Sigmoid colon (tissue), 7 donors: ENCODE data around the gene IL1RAPL2. TPM values are rescaled to one million over a fixed set of nuclear protein-coding genes. Genes with fewer than 3 reads are reported as not detected.

Experiments used
- DNase-seq: peaks from one replicate; pipeline ENCODE4 v3.0.0-alpha.2; 2019
- H3K27ac ChIP-seq, 4 donors: fragments of 200-600 bp; sonication (generic); one replicate each; pipeline ENCODE4 v1.5.1; 2016 to 2019; ENCODE audit warnings: mild to moderate bottlenecking in 1 of 4
- H3K27me3 ChIP-seq, 3 donors: fragments of 200-600 bp; sonication (generic); one replicate each; pipeline ENCODE4 v1.5.1; 2019; ENCODE audit warnings: mild to moderate bottlenecking in 1 of 3
- H3K36me3 ChIP-seq, 4 donors: fragments of 200-600 bp; sonication (generic); one replicate each; pipeline ENCODE4 v1.5.1; 2016 to 2019
- H3K4me1 ChIP-seq, 4 donors: fragments of 200-600 bp; sonication (generic); one replicate each; pipeline ENCODE4 v1.5.1; 2017 to 2019
- H3K4me3 ChIP-seq, 4 donors: fragments of 200-600 bp; sonication (generic); one replicate each; pipeline ENCODE4 v1.5.1; 2017 to 2019; ENCODE audit warnings: mild to moderate bottlenecking in 2 of 4, moderate library complexity in 1 of 4
- H3K9me3 ChIP-seq, 4 donors: fragments of 200-600 bp in 3 of 4; sonication (generic) in 3 of 4; one replicate each; pipeline versions ENCODE4 v1.5.1 to v1.6.1; 2013 to 2019
- EP300 ChIP-seq, 4 donors: sonication (generic); formaldehyde crosslinking; IDR thresholded peaks; one replicate each; pipeline ENCODE4 v1.6.1; 2017; ENCODE audit warnings: antibody characterized with exemption in 4 of 4
- POLR2A ChIP-seq, 2 donors: fragments of 450-650 bp; IDR thresholded peaks; one replicate each; pipeline ENCODE4 v1.6.1; 2016; ENCODE audit warnings: antibody characterized with exemption in 2 of 2, mild to moderate bottlenecking in 2 of 2, moderate library complexity in 2 of 2
- POLR2AphosphoS5 ChIP-seq, 4 donors: sonication (generic); formaldehyde crosslinking; IDR thresholded peaks; one replicate each; pipeline ENCODE4 v1.6.1; 2017; ENCODE audit warnings: antibody characterized with exemption in 4 of 4
- WGBS, 2 donors: extraction: QIAGEN DNeasy Blood & Tissue Kit; methylation state at CpG; one replicate each; pipeline ENCODE4 v1.1.7; 2013; 5-methylcytosine and 5-hydroxymethylcytosine counted together
- intact Hi-C: fragments of 100-400 bp; cut with DNase I; formaldehyde crosslinking; loops from one replicate; pipeline ENCODE4 v1.15.1; 2023
- polyA plus RNA-seq, 3 donors: library from polyadenylated mRNA; stranded (reverse); fragments of 200-250 nt; gene quantifications; one replicate each; pipeline ENCODE4 v1.2.3, GENCODE V29; 2013
- total RNA-seq, 4 donors: library from RNA; depleted of rRNA; stranded (reverse); fragments of >200 nt; gene quantifications; one replicate each; pipeline ENCODE4 v1.1.0, GENCODE V29; 2016
- TF ChIP-seq, protein P1 (sequence below), 4 experiments: fragments of 450-650 bp in 3 of 4; fragments of 200-600 bp in 1 of 4; IDR thresholded peaks; one replicate each; pipeline ENCODE4 v1.5.1; 2016 to 2019; ENCODE audit warnings: antibody characterized with exemption in 4 of 4, mild to moderate bottlenecking in 3 of 4, moderate library complexity in 2 of 4
- donor health status: healthy with polysubstance abuse.
- donor health status: Bipolar disorder and iron deficiency.
- donor health status: healthy.

Gene IL1RAPL2
- total and polyA plus RNA-seq, 7 donors, result 0.01 to 1.1 (median 0.79) TPM; not detected in 3

DNA sequence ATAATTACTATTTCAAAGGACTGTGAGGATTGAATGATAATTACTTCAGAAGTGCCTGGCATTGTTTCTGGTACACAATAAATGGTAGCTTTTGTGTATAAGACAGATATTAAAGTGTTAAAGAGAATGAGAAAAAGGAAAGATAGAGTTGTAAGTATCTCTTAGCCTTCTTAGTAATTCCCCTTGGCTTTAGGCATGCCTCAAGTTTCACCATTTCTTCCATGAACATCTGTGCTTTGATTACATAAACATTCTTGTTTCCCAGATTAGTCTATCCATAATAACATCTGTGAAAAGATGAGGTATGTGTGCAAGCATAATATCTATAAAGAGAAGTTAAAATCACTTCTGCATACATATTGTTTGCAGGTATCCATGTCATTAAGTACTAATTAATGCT, 885.4 kb downstream of the IL1RAPL2 start:
- no peak overlapping the region for H3K4me3 ChIP-seq
- TF ChIP-seq POLR2A (IDR thresholded peaks at IDR 0.05) (no peak), POLR2AphosphoS5 (IDR thresholded peaks at IDR 0.05) (no peak), EP300 (IDR thresholded peaks at IDR 0.05) (no peak)
- TF ChIP-seq, protein P1, sequence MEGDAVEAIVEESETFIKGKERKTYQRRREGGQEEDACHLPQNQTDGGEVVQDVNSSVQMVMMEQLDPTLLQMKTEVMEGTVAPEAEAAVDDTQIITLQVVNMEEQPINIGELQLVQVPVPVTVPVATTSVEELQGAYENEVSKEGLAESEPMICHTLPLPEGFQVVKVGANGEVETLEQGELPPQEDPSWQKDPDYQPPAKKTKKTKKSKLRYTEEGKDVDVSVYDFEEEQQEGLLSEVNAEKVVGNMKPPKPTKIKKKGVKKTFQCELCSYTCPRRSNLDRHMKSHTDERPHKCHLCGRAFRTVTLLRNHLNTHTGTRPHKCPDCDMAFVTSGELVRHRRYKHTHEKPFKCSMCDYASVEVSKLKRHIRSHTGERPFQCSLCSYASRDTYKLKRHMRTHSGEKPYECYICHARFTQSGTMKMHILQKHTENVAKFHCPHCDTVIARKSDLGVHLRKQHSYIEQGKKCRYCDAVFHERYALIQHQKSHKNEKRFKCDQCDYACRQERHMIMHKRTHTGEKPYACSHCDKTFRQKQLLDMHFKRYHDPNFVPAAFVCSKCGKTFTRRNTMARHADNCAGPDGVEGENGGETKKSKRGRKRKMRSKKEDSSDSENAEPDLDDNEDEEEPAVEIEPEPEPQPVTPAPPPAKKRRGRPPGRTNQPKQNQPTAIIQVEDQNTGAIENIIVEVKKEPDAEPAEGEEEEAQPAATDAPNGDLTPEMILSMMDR (IDR thresholded peaks at IDR 0.05), result no peak
- intact Hi-C loops, result no loop called here
- no peaks in the 10 kb centered on the region for H3K36me3 ChIP-seq
- no peaks in the 10 kb centered on the region for H3K27me3 ChIP-seq
- DNase-seq, result no peak
- H3K27ac ChIP-seq, result no peak overlapping the region
- H3K4me1 ChIP-seq, result no peaks in the 10 kb centered on the region
- no peaks in the 10 kb centered on the region for H3K9me3 ChIP-seq

DNA sequence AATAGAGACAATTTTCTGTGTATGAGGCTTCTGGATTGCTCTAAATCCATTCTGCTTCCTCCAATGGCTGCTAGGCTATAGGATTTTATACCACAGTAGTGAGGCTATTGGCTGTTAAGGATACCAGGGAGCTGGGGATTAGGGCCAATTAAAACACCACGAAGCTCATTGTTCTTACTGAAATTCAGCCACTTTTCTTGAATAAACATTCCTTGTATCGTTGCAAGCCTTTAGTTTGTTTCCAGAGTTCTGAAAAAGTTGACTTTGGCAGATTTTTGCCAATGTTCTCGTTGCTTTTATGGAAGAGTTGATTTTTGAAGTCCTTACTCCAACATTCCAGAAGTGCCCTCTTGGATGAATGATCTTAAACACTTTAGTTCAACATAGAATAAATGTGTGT, 892.8 kb downstream of the IL1RAPL2 start:
- Histone ChIP-seq H3K9me3 (no peaks in the 10 kb centered on the region), H3K27me3 (no peaks in the 10 kb centered on the region), H3K4me3 (no peak overlapping the region), H3K4me1 (no peaks in the 10 kb centered on the region), H3K36me3 (no peaks in the 10 kb centered on the region), H3K27ac (no peak overlapping the region)
- 18 to 45% methylated on average over 3 of the region's 3 CpGs for WGBS, 2 donors
- no peak for TF ChIP-seq POLR2AphosphoS5 (IDR thresholded peaks at IDR 0.05)
- no peak for TF ChIP-seq EP300 (IDR thresholded peaks at IDR 0.05)
- TF ChIP-seq POLR2A (IDR thresholded peaks at IDR 0.05), result no peak
- TF ChIP-seq, protein P1 (IDR thresholded peaks at IDR 0.05), result no peak
- intact Hi-C loops, result no loop called here
- DNase-seq, result no peak

DNA sequence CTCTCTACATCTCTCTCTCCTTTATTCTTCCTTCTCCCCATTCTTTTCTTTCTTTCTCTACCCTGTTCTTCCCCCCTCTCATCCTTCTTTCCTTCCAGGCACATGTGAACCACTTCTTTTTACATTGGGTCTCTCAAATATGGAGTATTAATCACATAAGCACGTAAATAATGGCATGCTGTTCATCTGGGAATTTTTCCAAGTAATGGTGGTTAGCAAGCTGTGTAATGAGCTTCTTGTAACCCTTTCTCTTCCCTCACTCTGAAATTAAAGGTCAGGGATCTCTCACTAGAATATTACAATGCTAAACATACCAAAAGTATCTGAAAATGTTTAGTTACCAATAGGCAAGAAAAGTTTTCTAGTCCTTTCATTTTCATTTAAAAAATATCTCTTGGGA, 894.4 kb downstream of the IL1RAPL2 start:
- H3K9me3 ChIP-seq, result no peaks in the 10 kb centered on the region
- no peak overlapping the region for H3K27ac ChIP-seq
- 34 to 42% methylated on average over 1 of the region's 1 CpG for WGBS, 2 donors
- TF ChIP-seq POLR2AphosphoS5 (IDR thresholded peaks at IDR 0.05), result no peak
- no peak for TF ChIP-seq EP300 (IDR thresholded peaks at IDR 0.05)
- no peak for TF ChIP-seq POLR2A (IDR thresholded peaks at IDR 0.05)
- TF ChIP-seq, protein P1 (IDR thresholded peaks at IDR 0.05), result no peak
- no peaks in the 10 kb centered on the region for H3K36me3 ChIP-seq
- H3K4me3 ChIP-seq, result no peak overlapping the region
- H3K4me1 ChIP-seq, result no peaks in the 10 kb centered on the region
- H3K27me3 ChIP-seq, result no peaks in the 10 kb centered on the region
- DNase-seq, result no peak
- intact Hi-C loops, result no loop called here

DNA sequence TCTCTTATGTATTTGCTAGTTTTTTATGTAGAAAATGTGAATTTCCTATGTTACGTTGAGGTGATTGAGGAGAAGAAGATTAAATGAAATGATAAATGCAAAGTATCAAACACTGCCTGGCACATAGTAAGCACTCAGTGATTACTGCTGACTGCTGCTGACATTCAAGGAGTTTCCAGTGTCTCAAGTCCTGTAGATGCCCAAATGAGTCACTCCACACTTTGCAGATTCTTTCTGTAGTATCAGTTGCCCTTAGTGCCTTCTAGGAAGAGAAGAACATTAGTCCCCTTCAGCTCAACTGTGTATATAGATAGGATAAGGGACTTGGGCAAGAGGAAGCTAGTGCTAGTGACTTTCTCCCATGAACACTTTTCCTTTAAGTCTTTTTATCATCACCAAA, 895.0 kb downstream of the IL1RAPL2 start:
- whole genome bisulfite sequencing, 2 donors, result 87 to 93% methylated on average over 1 of the region's 1 CpG

DNA sequence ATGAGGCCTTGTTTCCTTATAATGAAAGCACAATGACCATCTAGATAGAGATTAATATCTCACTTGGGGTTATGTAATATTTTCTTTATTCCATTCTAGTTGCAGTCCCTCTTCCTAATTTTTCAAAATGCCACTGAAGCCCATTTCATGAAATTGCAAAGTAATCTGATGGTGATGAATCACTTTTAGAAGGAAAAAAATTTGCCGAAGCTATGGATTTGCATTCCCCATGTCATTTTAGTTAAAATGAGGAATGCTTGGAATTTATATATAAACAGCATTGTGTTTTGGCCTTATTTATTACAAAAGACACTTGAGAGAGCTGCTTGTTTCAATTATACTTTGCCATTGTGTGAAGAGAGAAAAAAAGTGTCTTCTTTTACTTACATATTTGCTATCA, 896.2 kb downstream of the IL1RAPL2 start:
- 82 to 85% methylated on average over 1 of the region's 1 CpG for WGBS, 2 donors

More for the DNA sequence above, 895.0 kb downstream of the IL1RAPL2 start:
- Histone ChIP-seq H3K27ac (no peak overlapping the region), H3K36me3 (no peaks in the 10 kb centered on the region), H3K27me3 (no peaks in the 10 kb centered on the region), H3K4me3 (no peak overlapping the region), H3K9me3 (no peaks in the 10 kb centered on the region), H3K4me1 (no peaks in the 10 kb centered on the region)
- TF ChIP-seq, protein P1 (IDR thresholded peaks at IDR 0.05), result no peak
- TF ChIP-seq EP300 (IDR thresholded peaks at IDR 0.05), result no peak
- no peak for TF ChIP-seq POLR2A (IDR thresholded peaks at IDR 0.05)
- TF ChIP-seq POLR2AphosphoS5 (IDR thresholded peaks at IDR 0.05), result no peak
- DNase-seq, result no peak
- intact Hi-C loops, result no loop called here

More for the DNA sequence above, 896.2 kb downstream of the IL1RAPL2 start:
- no peaks in the 10 kb centered on the region for H3K4me1 ChIP-seq
- TF ChIP-seq POLR2AphosphoS5 (IDR thresholded peaks at IDR 0.05) (no peak), POLR2A (IDR thresholded peaks at IDR 0.05) (no peak), EP300 (IDR thresholded peaks at IDR 0.05) (no peak)
- TF ChIP-seq, protein P1 (IDR thresholded peaks at IDR 0.05), result no peak
- intact Hi-C loops, result no loop called here
- no peaks in the 10 kb centered on the region for H3K9me3 ChIP-seq
- no peak overlapping the region for H3K4me3 ChIP-seq
- H3K36me3 ChIP-seq, result no peaks in the 10 kb centered on the region
- DNase-seq, result no peak
- H3K27me3 ChIP-seq, result no peaks in the 10 kb centered on the region
- no peak overlapping the region for H3K27ac ChIP-seq
